Body of pancreas (tissue), 4 donors: ENCODE measurements around the gene RAB3IP.

Experiments used
- CTCF ChIP-seq, 7 experiments: fragments of 450-650 bp in 4 of 7; fragments of 200-600 bp in 3 of 7; sonication (generic) in 3 of 7; IDR thresholded peaks; one replicate each; pipeline ENCODE4 v1.5.1; 2016 to 2019; ENCODE audit warnings: antibody characterized with exemption in 7 of 7
- POLR2A ChIP-seq, 3 donors: fragments of 450-650 bp; IDR thresholded peaks; one replicate each; pipeline ENCODE4 v1.6.1; 2016; ENCODE audit warnings: antibody characterized with exemption in 3 of 3, mild to moderate bottlenecking in 2 of 3

DNA sequence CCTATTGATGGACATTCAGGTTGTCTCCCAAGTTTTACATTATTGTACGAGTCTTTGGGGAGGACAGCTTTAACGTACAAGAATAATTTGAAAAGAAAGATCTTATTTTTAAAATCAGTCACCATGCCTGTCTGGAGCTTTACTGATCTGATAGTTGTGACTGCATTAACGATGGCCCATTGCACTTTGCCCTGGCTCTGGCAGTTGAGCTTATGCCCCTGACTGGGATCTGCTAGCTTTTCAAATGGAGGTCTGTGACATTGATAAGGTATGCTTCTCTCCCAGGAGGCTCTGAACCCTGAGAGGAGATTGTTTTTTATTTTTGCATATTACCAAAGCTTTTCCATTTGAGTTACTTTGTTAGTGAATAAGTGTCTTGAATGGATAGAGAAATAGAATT is 17.9 kb upstream of the RAB3IP start:
- no peak for TF ChIP-seq CTCF (IDR thresholded peaks at IDR 0.05)
- no peak for TF ChIP-seq POLR2A (IDR thresholded peaks at IDR 0.05)
